ENCODE data around the gene CDC42BPA. TPM values are rescaled to one million over a fixed set of nuclear protein-coding genes. Genes with fewer than 3 reads are reported as not detected.
"Not testable (repeated sequence)": the region's sequence is repeated elsewhere in the genome, so short reads cannot be mapped to it uniquely, and the experiment has no call there.

The CDC42BPA gene, protein sequence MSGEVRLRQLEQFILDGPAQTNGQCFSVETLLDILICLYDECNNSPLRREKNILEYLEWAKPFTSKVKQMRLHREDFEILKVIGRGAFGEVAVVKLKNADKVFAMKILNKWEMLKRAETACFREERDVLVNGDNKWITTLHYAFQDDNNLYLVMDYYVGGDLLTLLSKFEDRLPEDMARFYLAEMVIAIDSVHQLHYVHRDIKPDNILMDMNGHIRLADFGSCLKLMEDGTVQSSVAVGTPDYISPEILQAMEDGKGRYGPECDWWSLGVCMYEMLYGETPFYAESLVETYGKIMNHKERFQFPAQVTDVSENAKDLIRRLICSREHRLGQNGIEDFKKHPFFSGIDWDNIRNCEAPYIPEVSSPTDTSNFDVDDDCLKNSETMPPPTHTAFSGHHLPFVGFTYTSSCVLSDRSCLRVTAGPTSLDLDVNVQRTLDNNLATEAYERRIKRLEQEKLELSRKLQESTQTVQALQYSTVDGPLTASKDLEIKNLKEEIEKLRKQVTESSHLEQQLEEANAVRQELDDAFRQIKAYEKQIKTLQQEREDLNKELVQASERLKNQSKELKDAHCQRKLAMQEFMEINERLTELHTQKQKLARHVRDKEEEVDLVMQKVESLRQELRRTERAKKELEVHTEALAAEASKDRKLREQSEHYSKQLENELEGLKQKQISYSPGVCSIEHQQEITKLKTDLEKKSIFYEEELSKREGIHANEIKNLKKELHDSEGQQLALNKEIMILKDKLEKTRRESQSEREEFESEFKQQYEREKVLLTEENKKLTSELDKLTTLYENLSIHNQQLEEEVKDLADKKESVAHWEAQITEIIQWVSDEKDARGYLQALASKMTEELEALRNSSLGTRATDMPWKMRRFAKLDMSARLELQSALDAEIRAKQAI (N-terminal part only)
- 35.7 TPM for polyA plus RNA-seq (2013, experiment 1 of 2; ENCODE audit: insufficient read length)
- 32.0 TPM for polyA plus RNA-seq (2013, experiment 2 of 2; ENCODE audit: insufficient read length)

DNA sequence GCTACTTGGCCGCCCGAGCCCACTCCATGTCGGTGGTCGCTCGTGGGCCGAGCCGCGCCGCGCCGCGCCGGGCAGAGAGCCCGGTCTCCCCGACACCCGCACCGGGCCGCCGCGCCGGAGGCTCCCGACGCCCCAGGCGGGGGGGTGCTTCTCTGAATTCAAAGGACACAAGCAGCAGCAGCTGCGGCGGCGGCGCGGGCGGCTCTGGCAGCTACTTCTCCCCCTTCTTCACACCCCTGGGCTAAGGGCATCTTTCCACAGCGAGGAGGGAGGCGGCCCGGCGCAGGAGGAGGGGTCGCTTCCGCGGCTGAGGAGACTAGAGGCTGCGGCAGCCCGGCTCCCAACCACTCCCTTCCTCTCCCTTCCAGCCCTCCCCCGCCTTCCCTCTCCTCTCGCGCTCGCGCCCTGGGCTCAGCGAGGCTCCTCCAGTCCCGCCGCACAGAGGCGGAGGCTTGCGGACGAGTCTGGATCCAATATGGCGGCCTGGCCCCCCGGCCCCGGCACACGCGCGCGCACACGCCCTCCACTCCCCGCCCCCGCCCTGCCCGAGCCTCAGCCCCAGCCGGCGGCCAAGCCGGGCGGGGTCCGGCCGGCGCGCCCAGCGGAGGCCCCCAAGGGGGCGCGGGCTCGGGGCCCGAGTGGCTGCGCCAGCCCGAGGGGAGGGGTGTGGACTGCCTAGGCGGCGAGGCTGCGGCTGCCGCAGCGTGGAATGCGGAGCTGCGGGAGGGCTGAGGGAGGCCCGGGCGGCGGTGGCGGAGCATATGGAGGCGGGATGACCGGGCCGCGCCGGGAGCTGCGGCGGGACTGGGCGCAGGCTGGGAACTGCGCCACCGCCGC lies at the start of gene CDC42BPA:
CDC42BPA (minus strand) TSS at position 477 of the 837 bp plus-strand sequence. CDS start 1,310 bp downstream, outside the sequence.
- peak; percentile 93 for DNase-seq

- DNase-seq: no peak
These were observed 49.7 kb upstream of the CDC42BPA start for GRCh38 chr1:227368009-227368408.

DNA sequence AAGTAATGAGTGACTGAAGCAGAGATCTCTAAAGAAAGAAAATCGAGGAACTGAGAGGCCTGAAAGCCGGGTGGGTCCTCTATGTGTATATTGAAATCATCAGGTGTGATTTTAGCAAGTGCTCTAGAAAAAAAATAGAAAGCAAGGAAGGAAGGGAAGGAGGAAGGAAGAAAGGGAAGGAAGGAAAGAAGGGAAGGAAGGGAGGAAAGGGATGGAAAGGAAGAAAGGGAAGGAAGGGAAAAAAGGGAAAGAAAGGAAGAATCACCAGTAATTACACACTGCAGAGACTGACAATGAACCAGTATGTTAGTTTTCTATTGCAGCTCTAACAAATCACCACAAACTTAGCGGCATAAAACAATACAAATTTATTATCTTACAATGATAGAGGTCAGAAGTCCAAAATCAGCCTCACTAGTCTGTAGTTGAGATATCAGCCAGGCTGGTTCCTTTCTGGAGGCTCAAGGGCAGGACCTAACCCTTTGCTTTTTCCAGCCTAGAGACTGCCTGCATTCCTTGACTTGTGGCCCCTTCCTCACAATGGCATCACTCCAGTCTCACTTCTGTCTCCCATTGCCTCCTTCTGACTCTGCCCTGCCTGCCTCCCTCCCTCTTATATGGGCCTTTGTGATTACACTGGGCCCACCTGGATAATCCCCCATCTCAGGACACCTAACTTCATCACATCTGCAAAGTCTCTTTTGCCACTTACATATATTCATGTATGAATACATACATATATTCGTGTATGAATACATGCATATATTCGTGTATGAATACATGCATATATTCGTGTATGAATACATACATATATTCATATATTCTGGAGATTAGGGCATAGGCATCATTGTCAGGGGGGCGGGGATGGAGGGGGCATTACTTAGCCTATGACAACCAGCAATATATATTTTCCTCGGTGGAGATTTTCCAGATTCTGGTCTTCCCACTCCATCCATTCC lies 47.5 kb upstream of the CDC42BPA start:
- DNase-seq: no peak

DNA sequence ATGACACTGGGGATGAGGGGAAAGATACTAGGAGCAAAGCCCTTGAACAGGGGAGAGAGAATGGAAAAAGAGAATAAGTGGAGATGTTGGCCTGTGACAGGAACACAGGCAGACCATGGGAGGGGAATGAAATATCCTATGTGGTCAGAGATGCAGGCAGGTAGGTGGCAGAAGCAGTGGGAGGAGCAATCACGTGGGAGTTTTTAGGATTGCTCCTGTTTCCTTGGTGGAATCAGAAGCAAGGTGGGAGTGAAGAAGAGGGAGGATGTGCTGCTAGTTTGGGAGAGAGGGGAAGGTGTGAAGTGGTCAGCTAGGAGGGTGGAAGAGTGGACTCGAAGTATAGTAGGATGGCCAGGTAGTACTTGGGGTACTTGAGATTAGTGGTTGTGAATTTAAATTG lies 46.4 kb upstream of the CDC42BPA start:
- no peak for DNase-seq

GRCh38 chr1:227363825-227364224 lies 45.5 kb upstream of the CDC42BPA start:
- DNase-seq: no peak

GRCh38 chr1:227362039-227362438 lies 43.7 kb upstream of the CDC42BPA start:
- peak; percentile 65 for DNase-seq

- no peak for DNase-seq
These were observed 39.6 kb upstream of the CDC42BPA start for GRCh38 chr1:227357927-227358302.

DNA sequence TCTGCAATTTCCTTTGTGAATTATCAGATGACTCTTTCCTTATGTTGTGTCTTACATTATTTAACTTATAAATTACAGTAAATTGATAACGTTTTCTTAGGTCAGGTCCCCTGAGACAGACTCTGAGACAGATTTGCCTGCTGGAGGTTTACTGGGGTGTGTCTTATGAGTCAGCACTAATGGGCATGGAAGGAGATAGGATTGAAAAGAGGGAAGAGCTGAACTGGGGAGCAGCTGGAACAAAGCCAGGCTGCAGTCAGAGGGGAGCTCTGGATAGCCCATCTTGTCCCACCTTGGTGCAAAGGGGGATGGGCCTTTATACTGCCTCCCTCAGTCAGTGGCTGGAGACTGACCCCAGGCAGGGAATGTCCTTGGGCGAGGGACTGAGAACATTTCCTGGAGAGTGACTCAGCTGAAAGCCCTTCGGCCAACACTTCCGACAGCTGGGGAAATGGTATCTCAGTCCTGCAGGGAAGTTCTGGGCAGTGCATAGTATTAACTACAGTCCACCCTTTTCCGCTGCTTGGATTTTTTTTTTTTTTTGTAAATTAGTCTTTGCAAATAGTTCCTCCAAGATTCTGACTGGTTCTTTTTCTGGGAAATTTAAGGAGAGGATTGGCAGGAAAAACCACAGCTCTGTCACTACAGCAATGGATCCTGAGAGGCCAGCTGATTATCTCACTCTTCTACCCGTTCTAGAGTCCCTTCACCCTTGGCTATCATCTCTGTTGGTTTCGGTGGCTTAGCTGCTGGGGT lies 39.1 kb upstream of the CDC42BPA start:
- peak; percentile 86 for DNase-seq

GRCh38 chr1:227356620-227357146 lies 38.4 kb upstream of the CDC42BPA start:
- DNase-seq: peak; percentile 11

- DNase-seq: no peak
These were observed 37.4 kb upstream of the CDC42BPA start for GRCh38 chr1:227355542-227356245.

- no peak for DNase-seq
These were observed 34.9 kb upstream of the CDC42BPA start for GRCh38 chr1:227353186-227353585.

GRCh38 chr1:227352164-227352563 lies 33.9 kb upstream of the CDC42BPA start:
- not testable (repeated sequence) for DNase-seq

DNA sequence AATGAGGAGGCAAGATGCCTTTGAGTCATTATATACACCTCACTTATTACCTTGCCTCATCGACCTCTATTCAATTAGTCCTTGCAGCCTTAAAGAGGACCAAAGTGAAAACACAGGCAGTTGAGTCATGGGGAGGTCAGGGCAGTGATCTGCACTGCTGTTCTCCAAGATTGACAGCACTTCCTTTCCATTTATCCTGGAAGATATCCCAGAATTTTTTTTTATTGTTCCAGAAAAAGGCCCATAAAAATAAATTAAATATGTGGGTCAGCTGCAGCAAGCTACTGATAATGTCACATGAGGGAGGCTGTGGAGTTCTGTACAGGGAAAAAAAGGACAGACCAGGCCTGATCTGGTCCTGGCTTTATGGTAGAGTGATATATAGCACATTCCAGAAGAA lies 33.2 kb upstream of the CDC42BPA start:
- peak; percentile 47 for DNase-seq

DNA sequence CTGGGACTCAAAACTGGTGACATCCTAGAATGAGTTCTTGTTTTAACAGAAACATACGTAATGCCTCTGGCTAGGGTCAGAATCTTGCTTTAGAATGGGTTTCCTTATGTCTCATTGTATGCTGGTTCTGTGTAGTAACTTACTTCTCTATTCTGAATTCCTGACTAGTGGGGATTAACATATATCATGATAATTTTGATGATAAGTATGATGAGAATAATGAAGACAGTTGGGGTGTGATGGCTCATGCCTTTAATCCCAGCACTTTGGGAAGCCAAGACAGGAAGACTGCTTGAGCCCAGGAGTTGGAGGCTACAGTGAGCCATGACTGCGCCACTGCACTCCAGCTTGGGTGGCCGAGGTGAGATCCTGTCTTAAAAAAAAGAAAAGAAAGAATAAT lies 31.7 kb upstream of the CDC42BPA start:
- no peak for DNase-seq

DNA sequence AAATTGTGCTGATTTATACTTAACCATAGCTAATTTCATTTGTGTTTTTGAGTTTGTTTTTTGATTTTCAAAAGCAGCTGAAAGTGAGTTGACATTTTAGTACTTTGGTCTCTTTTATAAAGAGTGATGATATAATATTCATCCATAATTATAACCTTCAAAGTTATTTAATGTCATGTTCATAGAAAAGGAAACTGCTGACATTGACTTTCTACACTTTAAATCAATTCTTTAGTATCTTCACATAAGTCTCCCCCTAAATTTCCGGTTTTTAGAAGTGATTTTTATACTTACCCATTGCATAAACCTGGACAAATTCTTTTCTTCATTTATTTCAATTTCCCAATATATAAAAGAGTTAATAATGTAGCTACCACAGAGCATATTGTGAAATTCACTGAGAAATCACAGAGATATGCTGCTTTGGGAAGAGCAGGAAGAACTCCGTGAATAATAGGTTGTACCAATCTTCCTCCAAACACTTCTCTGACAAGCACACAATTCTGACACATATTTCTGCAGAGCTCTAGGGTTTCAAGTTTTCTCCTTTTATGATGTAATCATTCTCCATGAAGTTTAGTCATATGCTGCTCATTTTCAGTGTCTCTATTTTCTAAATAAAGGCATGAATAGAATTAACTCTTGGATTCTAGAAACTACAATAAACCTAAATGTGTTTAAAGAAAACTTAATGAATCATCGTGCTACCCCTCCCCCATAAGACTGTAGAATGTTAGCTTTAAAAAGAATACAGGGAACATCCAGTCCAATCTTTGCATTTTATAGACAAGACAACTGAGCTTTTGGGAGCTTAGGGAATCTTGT lies 25.6 kb upstream of the CDC42BPA start:
- peak; percentile 87 for DNase-seq

DNA sequence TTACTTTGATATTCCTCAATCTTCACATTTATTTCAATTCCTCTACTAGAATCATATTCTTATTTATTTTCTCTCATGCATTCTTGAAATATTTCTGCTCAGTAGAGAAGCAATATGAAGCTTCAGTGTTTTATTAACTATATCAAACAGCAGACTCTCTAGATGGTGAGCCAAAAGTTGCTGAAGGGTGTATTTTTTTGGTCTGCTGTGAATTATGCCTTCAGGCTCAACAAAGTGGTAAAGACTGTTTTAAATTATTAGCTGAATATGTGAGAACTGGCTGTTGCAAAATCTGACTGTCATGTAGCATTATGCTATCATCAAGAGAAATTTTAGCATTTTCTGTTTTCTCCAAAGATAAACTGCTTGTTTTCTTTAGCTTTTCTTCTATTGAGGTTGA lies 24.9 kb upstream of the CDC42BPA start:
- peak; percentile 54 for DNase-seq

- no peak for DNase-seq
These were observed 24.0 kb upstream of the CDC42BPA start for GRCh38 chr1:227342075-227342829.

DNA sequence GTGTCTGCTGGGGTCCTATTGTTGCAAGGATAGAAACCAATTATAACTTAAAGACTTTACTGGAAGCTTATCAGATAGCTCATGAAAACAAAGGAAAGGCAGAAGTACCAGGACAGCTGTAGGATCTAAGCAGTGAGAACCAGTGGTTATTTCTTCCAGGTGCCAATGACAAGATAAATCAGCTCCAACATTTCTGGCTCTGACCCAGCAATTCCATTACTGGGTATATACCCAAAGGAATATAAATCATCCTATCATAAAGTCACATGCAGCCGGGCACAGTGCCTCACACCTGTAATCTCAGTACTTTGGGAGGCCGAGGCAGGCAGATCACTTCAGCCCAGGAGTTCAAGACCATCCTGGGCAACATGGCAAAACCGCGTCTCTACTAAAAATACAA lies 17.8 kb upstream of the CDC42BPA start:
- not testable (repeated sequence) for DNase-seq

All from fibroblast of skin of back (primary cell).